ENCODE results near the gene KCNK15. TPM values are rescaled to one million over a fixed set of nuclear protein-coding genes. Genes with fewer than 3 reads are reported as not detected.

Gene KCNK15
- total RNA-seq, 1 donor from 2014 or later: 0.09 TPM

DNA sequence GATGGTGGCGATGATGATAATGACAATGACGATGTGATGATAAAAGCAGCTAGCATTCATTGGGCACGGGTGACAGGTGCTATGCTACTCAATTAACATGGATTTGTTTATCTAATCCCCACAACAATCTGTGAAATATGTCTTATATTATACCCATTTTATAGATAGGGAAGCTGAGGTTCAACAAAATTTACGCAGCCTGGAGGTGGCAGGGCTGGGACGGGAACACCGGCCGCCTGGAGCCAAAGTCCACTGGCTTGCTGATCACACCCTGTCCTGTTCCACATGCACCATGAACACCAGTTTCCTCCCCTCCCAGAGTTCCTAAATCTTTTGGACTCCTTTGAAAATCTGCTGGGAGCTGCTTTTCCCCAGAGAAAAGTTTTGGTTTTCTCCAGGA lies 41.6 kb downstream of the KCNK15 start:
- intact Hi-C loops (cut with micrococcal nuclease): no loop called here
- peaks cover 12% of the 10 kb centered on the region for H3K27me3 Mint-ChIP-seq
- ATAC-seq (ENCODE audit: low read depth): no peak

DNA sequence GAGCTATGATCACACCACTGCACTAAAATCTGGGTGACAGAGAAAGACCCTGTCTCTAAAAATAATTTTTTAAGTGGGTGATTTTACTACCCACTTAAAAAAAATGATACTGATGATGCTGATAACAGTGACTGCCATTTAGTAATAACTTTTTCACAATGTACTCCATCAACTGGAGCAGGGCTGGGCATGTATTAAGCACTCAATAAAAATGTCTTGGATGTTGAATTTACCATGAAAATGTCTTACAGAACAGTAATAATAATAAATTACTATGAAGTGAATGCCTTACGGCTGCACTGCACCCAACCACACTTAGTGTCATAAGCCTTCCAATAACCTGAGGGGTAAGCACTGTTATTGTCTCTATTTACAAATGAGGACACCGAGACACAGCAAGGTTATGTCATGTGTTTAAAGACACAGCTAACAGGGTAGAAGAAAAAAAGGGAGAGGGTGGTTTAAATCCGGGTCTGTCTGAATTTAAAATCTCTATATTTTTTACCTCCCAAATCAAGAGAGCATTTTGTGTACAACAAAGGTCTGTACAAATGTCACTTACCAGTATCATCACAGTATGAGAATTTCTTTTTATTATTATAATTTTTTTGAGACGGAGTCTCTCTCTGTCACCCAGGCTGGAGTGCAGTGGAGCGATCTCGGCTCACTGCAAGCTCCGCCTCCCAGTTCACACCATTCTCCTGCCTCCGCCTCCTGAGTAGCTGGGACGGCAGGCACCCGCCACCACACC lies 43.2 kb downstream of the KCNK15 start:
- H3K4me3 Mint-ChIP-seq: no peak overlapping the region
- DNase-seq (no peak), ATAC-seq (ENCODE audit: low read depth) (no peak)
- H3K27ac Mint-ChIP-seq: no peak overlapping the region
- no peaks in the 10 kb centered on the region for H3K4me1 Mint-ChIP-seq
- POLR2A ChIA-PET: no interaction called here
- peaks cover 12% of the 10 kb centered on the region for H3K27me3 Mint-ChIP-seq
- CTCF ChIA-PET: no interaction called here
- intact Hi-C loops (cut with micrococcal nuclease): no loop called here
- TF ChIP-seq, protein P1, sequence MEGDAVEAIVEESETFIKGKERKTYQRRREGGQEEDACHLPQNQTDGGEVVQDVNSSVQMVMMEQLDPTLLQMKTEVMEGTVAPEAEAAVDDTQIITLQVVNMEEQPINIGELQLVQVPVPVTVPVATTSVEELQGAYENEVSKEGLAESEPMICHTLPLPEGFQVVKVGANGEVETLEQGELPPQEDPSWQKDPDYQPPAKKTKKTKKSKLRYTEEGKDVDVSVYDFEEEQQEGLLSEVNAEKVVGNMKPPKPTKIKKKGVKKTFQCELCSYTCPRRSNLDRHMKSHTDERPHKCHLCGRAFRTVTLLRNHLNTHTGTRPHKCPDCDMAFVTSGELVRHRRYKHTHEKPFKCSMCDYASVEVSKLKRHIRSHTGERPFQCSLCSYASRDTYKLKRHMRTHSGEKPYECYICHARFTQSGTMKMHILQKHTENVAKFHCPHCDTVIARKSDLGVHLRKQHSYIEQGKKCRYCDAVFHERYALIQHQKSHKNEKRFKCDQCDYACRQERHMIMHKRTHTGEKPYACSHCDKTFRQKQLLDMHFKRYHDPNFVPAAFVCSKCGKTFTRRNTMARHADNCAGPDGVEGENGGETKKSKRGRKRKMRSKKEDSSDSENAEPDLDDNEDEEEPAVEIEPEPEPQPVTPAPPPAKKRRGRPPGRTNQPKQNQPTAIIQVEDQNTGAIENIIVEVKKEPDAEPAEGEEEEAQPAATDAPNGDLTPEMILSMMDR (IDR thresholded peaks at IDR 0.05): no peak
- H3K36me3 Mint-ChIP-seq (ENCODE audit: low read depth): no peaks in the 10 kb centered on the region
- no peaks in the 10 kb centered on the region for H3K9me3 Mint-ChIP-seq

More for the DNA sequence above, 41.6 kb downstream of the KCNK15 start:
- DNase-seq: no peak
- Mint-ChIP-seq H3K4me3 (no peak overlapping the region), H3K27ac (no peak overlapping the region), H3K36me3 (ENCODE audit: low read depth) (no peaks in the 10 kb centered on the region), H3K9me3 (no peaks in the 10 kb centered on the region), H3K4me1 (no peaks in the 10 kb centered on the region)
- TF ChIP-seq, protein P1 (IDR thresholded peaks at IDR 0.05): no peak
- POLR2A ChIA-PET: no interaction called here
- CTCF ChIA-PET: no interaction called here

DNA sequence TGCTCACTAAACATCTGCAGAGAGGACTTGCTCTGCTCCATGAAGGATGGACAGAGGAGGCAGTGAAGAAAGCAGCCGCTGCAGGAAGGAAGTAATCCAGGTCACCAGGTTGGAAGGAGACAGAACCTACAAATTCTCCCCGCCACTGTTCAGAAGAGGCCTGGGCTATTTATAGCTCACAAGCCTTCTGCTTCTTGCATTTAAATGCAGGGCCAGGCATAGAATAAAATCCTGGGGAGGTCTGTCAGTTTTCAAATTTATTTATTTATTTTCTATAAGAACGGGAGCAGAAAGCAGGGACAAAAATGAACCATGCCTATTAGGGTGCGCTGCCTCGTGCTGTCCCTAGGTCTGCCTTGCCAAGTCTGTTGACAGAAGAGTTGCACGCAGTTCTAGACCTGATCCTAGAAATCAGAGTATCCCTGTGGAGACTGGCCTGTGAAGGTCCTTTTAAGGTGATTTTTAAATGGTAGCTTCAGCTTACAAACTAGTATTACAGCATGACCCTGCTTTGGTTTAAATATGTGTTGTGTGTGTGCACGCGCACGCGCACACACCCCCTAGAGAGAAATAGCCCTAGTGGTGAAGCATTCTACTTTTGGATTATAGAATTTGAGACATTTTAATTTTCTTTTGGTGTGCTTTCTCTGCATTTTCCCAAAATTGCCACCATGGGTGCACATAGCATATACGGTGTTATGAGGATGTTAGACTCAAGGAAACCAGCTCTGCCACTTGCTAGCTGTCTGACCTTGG lies 45.2 kb downstream of the KCNK15 start:
- H3K4me1 Mint-ChIP-seq: no peaks in the 10 kb centered on the region
- intact Hi-C loops (cut with micrococcal nuclease): no loop called here
- H3K4me3 Mint-ChIP-seq: no peak overlapping the region
- ATAC-seq (ENCODE audit: low read depth) (no peak), DNase-seq (no peak)
- TF ChIP-seq, protein P1 (IDR thresholded peaks at IDR 0.05): no peak
- CTCF ChIA-PET: no interaction called here
- H3K36me3 Mint-ChIP-seq (ENCODE audit: low read depth): no peaks in the 10 kb centered on the region
- H3K9me3 Mint-ChIP-seq: no peaks in the 10 kb centered on the region
- peaks cover 14% of the 10 kb centered on the region for H3K27me3 Mint-ChIP-seq
- no peak overlapping the region for H3K27ac Mint-ChIP-seq
- POLR2A ChIA-PET: no interaction called here

DNA sequence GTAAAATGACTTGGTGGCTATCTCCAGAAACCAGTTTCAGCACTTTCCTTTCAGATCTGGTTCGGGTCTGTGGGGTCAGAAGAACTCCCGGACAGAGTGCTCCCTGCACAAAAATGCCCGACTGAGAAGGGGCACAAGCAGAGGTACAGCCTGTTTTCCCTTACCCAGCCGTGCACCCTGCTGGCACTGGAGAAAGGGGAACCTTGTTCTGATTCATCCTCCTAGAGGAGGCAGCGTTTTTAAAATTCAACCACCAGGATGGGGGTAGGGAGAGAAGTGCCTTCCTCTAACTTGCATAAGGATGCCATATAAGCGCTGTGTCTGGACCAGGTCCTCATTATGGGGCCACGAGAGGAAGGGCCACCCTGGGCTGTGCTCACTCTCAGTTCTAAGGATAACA lies 47.1 kb downstream of the KCNK15 start:
- ATAC-seq (ENCODE audit: low read depth) (no peak), DNase-seq (no peak)
- H3K4me1 Mint-ChIP-seq: no peaks in the 10 kb centered on the region
- TF ChIP-seq, protein P1 (IDR thresholded peaks at IDR 0.05): no peak
- H3K9me3 Mint-ChIP-seq: no peaks in the 10 kb centered on the region
- H3K27ac Mint-ChIP-seq: no peak overlapping the region
- no peak overlapping the region for H3K4me3 Mint-ChIP-seq
- intact Hi-C loops (cut with micrococcal nuclease): no loop called here
- H3K27me3 Mint-ChIP-seq: peaks cover 13% of the 10 kb centered on the region
- ChIA-PET CTCF (no interaction called here), POLR2A (no interaction called here)
- no peaks in the 10 kb centered on the region for H3K36me3 Mint-ChIP-seq (ENCODE audit: low read depth)

DNA sequence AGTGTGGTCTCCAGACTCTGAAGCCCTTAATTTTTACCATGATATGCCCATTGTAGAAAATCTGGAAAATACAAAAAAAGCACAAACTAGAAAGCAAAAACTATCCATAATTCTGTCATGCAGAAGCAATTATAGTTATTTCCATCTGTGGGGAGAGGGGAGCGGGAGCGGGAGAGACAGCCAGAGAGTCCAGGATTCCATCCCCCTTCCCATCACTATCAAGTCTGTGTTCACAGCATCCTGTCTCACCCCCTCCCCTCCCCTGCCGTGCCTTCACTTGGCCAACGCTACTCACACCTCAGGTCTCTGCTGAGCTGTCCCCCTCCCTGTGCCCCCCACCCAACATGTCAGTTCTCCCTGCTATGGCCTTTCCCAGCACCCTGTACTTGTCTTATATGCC lies 50.2 kb downstream of the KCNK15 start:
- intact Hi-C loops (cut with micrococcal nuclease): no loop called here
- H3K4me3 Mint-ChIP-seq: no peak overlapping the region
- ATAC-seq (ENCODE audit: low read depth) (no peak), DNase-seq (no peak)
- H3K27ac Mint-ChIP-seq: no peak overlapping the region
- no peaks in the 10 kb centered on the region for H3K4me1 Mint-ChIP-seq
- no peaks in the 10 kb centered on the region for H3K36me3 Mint-ChIP-seq (ENCODE audit: low read depth)
- TF ChIP-seq, protein P1 (IDR thresholded peaks at IDR 0.05): no peak
- ChIA-PET POLR2A (no interaction called here), CTCF (no interaction called here)
- peaks cover 11% of the 10 kb centered on the region for H3K27me3 Mint-ChIP-seq
- no peaks in the 10 kb centered on the region for H3K9me3 Mint-ChIP-seq
